Measurements from ENCODE around the gene MARK3.

MARK3 gene

GRCh38 chr14:103541709-103542604 is 156.7 kb downstream of the MARK3 start:
- no peak for DNase-seq

GRCh38 chr14:103542605-103543088 is 157.4 kb downstream of the MARK3 start:
- DNase-seq = peak; percentile 90

- no peak for DNase-seq
These were observed 157.9 kb downstream of the MARK3 start for GRCh38 chr14:103543140-103543539.

GRCh38 chr14:103543721-103544387 is 158.6 kb downstream of the MARK3 start:
- DNase-seq = no peak

GRCh38 chr14:103544388-103545218 is 159.4 kb downstream of the MARK3 start:
- no peak for DNase-seq

- no peak for DNase-seq
These were observed 160.2 kb downstream of the MARK3 start for GRCh38 chr14:103545219-103545914.

GRCh38 chr14:103545915-103546651 is 160.9 kb downstream of the MARK3 start:
- no peak for DNase-seq

GRCh38 chr14:103546652-103547454 is 161.6 kb downstream of the MARK3 start:
- peak; percentile 82 for DNase-seq

- no peak for DNase-seq
These were observed 162.3 kb downstream of the MARK3 start for GRCh38 chr14:103547455-103547940.

- DNase-seq = no peak
These were observed 162.8 kb downstream of the MARK3 start for GRCh38 chr14:103547941-103548462.

- DNase-seq = no peak
These were observed 163.5 kb downstream of the MARK3 start for GRCh38 chr14:103548463-103549351.

GRCh38 chr14:103549361-103550311 is 164.4 kb downstream of the MARK3 start:
- peak; percentile 86 for DNase-seq

GRCh38 chr14:103550451-103551337 is 165.5 kb downstream of the MARK3 start:
- DNase-seq = no peak

- DNase-seq = no peak
These were observed 166.1 kb downstream of the MARK3 start for GRCh38 chr14:103551338-103551762.

- peak; percentile 59 for DNase-seq
These were observed 167.0 kb downstream of the MARK3 start for GRCh38 chr14:103552011-103552845.

- no peak for DNase-seq
These were observed 167.6 kb downstream of the MARK3 start for GRCh38 chr14:103552846-103553210.
